BLaER1 (cell line): ENCODE measurements around the gene SAA4.
A peak's percentile ranks its signal among the peaks of the same experiment; 100 is the strongest.
"Not testable (repeated sequence)": the region's sequence is repeated elsewhere in the genome, so short reads cannot be mapped to it uniquely, and the experiment has no call there.

ENCODE experiments used
- H3K27ac ChIP-seq: shearing (Covaris generic); formaldehyde crosslinking; 2 replicates; pipeline ENCODE4 v1.8.1; 2022
- H3K27me3 ChIP-seq: shearing (Covaris generic); formaldehyde crosslinking; 2 replicates; pipeline ENCODE4 v1.8.1; 2022
- H3K36me3 ChIP-seq: shearing (Covaris generic); formaldehyde crosslinking; 2 replicates; pipeline ENCODE4 v1.8.1; 2022
- H3K4me1 ChIP-seq: shearing (Covaris generic); formaldehyde crosslinking; 2 replicates; pipeline ENCODE4 v1.8.1; 2022
- H3K4me2 ChIP-seq: shearing (Covaris generic); formaldehyde crosslinking; 2 replicates; pipeline ENCODE4 v1.8.1; 2022
- H3K4me3 ChIP-seq: shearing (Covaris generic); formaldehyde crosslinking; 2 replicates; pipeline ENCODE4 v1.8.1; 2022
- H3K9ac ChIP-seq: shearing (Covaris generic); formaldehyde crosslinking; 2 replicates; pipeline ENCODE4 v1.8.1; 2022
- H3K9me3 ChIP-seq: shearing (Covaris generic); formaldehyde crosslinking; 2 replicates; pipeline ENCODE4 v1.8.1; 2022
- H4K20me1 ChIP-seq: shearing (Covaris generic); formaldehyde crosslinking; 2 replicates; pipeline ENCODE4 v1.8.1; 2022
- Cebpa-rat ChIP-seq: shearing (Covaris generic); IDR thresholded peaks from 2 replicates; pipeline ENCODE4 v1.8.1; 2022

SAA4 gene, protein sequence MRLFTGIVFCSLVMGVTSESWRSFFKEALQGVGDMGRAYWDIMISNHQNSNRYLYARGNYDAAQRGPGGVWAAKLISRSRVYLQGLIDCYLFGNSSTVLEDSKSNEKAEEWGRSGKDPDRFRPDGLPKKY

DNA sequence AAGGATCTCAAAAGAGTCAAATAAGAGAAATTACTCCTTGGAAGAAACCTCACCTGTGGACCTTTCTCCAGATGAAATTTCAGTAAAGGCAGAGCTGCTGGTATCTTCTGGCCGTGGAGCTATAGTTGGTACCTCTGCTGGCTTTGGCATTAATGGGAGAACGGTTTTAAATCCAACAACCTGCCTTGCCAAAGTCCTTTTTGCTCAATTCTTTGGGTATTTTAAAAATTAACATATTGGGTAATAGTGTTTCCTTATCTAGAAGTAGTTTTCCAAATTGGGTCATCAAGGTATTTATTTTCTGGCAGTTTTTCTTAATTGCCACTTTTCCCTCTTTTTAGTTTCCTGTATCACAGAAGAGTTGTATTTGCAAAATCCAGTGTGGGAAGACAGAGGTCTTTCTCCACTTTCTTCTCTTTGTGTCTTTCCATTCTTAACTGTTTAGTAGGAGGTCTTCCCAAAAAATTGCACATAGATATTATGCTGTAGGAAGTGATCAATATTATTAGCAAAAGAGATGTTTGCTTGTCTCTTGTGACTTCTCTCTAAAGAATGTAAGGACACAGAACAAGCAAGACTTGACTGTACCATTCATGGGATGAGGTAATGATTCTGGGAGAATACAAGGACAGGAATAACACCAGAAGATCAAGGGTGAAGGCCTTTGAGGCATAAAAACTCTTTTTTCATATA lies at the start of gene SAA4:
Gene SAA4, minus strand, starts transcription at position 139 of the 693 bp plus-strand sequence. CDS start 876 bp downstream, outside the sequence.
- Histone ChIP-seq H3K4me3 (no peak within 1 kb of the TSS), H4K20me1 (no peaks in the 10 kb centered on the region), H3K36me3 (no peaks in the 10 kb centered on the region), H3K9me3 (0 out of 2 replicates have a peak, but pooled peaks cover 5% of the 10 kb centered on the region), H3K27me3 (no peaks in the 10 kb centered on the region), H3K27ac (no peak within 1 kb of the TSS), H3K4me1 (peaks cover 7% of the 10 kb centered on the region), H3K4me2 (peak within 1 kb of the TSS; percentile 5; the same call in 1 of the 2 replicates), H3K9ac (no peak within 1 kb of the TSS)
- no peak for TF ChIP-seq Cebpa-rat

DNA sequence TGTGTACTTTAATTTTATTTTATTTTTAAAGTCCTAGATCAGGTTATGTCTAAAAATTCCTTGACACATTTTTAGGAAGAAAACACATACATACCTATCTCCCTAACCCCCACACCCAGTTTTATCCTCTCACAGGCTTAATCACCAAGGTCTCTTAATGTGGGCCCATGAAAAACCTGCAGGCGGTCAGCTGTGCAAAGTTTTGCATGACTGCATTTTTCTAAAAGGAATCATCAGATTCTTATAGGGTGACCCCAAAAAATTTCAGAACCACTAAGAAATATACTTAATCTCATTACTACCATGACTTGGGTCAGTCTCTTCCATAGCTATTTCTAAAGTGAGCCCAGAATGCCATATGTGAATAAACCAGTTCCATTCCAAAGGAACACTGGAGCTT lies 49.2 kb upstream of the SAA4 start:
- Histone ChIP-seq H3K4me1 (no peaks in the 10 kb centered on the region), H3K36me3 (peaks cover 92% of the 10 kb centered on the region)
- TF ChIP-seq Cebpa-rat: no peak

DNA sequence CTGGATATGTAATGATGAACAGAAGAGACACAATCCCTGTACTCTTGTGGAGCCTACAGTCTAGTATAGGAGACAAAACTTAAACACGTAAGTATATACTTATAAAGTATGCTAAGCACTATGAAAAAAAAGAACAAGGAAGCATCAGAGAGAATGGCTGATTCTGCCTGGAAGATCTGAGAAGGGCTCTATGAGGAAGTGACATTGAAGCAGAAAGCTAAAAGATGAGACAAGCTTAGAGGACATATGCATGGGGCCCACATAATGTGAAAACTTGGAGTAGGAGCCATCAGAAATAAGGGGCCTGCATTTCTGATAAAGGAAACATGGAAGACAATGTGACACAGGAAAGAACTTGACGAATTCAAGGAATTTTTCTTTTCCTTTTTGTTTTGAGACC lies 46.0 kb upstream of the SAA4 start:
- Histone ChIP-seq H3K4me1 (no peaks in the 10 kb centered on the region), H3K36me3 (peaks cover 96% of the 10 kb centered on the region), H3K4me2 (no peak overlapping the region), H3K9me3 (no peaks in the 10 kb centered on the region), H3K4me3 (no peak overlapping the region), H3K27ac (no peak overlapping the region), H4K20me1 (no peaks in the 10 kb centered on the region), H3K27me3 (no peaks in the 10 kb centered on the region), H3K9ac (no peak overlapping the region)
- TF ChIP-seq Cebpa-rat: no peak

More for the DNA sequence above, 49.2 kb upstream of the SAA4 start:
- Histone ChIP-seq H3K27me3 (no peaks in the 10 kb centered on the region), H3K27ac (no peak overlapping the region), H3K9me3 (no peaks in the 10 kb centered on the region), H3K4me2 (no peak overlapping the region), H3K9ac (no peak overlapping the region), H4K20me1 (no peaks in the 10 kb centered on the region), H3K4me3 (no peak overlapping the region)

DNA sequence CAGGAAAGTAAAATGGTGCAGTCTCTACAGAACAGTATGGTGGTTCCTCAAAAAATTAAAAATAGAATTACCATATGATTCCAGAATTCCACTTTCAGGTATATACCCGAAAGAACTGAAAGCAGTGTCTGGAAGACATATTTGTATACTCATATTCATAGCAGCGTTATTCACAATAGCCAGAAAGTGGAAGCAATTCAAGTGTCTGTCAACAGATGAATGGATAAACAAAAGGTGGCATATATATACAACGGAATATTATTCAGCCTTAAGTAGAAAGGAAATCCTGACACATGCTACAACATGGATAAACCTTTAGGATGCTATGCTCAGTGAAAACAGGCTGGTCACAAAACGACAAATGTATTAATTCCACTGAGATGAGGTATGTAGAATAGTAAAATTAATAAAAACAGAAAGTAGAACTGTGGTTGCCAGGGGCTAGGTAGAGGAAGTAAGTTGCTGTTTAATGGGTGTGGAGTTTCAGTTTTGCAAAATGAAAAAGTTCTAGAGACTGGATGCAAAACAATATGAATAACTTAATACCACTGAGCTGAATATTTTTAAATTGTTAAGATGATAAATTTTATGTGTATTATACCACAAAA lies 43.9 kb upstream of the SAA4 start:
- Histone ChIP-seq H3K4me2 (no peak overlapping the region), H3K9ac (no peak overlapping the region), H3K4me3 (no peak overlapping the region), H3K4me1 (no peaks in the 10 kb centered on the region), H3K36me3 (peaks cover 90% of the 10 kb centered on the region), H3K9me3 (peaks cover 7% of the 10 kb centered on the region), H3K27ac (no peak overlapping the region), H4K20me1 (no peaks in the 10 kb centered on the region), H3K27me3 (no peaks in the 10 kb centered on the region)
- no peak for TF ChIP-seq Cebpa-rat

DNA sequence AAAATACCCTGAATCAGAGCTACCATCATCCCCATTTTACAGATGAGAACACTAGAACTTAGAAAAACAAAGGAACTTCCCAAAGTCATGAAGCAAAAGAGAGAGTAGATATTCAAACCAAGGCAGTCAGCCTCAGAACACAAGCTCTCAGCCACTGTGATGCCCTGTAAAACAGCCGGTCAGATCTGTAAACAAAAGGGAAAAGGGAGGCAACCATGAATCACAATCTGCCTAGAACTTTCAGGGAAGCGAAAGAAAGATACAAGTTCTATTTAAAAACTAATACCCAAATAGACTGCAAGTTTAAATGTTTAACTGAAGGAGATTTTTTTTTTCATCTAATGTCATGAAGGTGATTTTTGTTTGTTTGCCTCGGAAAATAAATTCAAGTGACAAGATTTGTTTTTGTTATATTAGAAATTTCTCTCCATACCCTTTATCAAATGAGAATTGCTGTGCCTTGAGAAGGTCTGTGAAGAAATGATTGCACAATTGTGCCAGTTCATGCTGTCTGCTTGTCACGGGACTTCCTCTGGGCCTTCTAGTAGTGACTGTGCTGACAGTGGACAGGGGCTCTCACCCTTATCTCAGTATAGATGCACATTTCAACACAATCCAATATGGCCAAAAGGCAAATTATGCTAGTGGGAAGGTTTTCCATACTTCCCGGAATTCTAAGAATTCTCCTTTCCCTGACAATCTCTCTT lies 41.1 kb upstream of the SAA4 start:
- Histone ChIP-seq H3K4me2 (no peak overlapping the region), H4K20me1 (no peaks in the 10 kb centered on the region), H3K9ac (no peak overlapping the region), H3K9me3 (peaks cover 7% of the 10 kb centered on the region), H3K4me1 (no peaks in the 10 kb centered on the region), H3K27me3 (no peaks in the 10 kb centered on the region), H3K27ac (no peak overlapping the region), H3K4me3 (no peak overlapping the region), H3K36me3 (peaks cover 63% of the 10 kb centered on the region)
- no peak for TF ChIP-seq Cebpa-rat

DNA sequence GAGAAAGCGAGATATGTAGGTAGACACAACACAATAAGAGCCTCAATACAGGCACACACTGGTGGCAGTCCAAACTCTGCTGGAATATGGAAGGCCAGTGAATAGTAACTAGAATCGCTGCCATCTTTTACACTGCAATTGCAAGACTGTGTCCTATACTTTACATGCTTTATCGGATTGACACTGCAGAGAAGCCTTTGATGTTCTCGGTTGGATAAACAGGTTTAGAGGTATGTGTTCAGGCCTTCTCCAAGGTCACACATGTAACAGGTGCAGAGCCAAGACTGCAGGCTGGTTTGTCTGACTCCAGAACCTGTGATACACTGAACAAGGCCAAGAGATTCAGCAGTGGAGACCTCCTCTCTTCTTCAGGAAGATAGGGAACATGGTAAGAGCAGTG lies 34.6 kb upstream of the SAA4 start:
- H3K4me2 ChIP-seq: no peak overlapping the region
- H3K4me3 ChIP-seq: no peak overlapping the region
- H3K36me3 ChIP-seq: peaks cover 3% of the 10 kb centered on the region
- H3K4me1 ChIP-seq: no peaks in the 10 kb centered on the region
- H3K27ac ChIP-seq: no peak overlapping the region
- no peaks in the 10 kb centered on the region for H4K20me1 ChIP-seq
- H3K9ac ChIP-seq: no peak overlapping the region
- no peaks in the 10 kb centered on the region for H3K27me3 ChIP-seq
- no peak for TF ChIP-seq Cebpa-rat
- H3K9me3 ChIP-seq: peaks cover 4% of the 10 kb centered on the region

DNA sequence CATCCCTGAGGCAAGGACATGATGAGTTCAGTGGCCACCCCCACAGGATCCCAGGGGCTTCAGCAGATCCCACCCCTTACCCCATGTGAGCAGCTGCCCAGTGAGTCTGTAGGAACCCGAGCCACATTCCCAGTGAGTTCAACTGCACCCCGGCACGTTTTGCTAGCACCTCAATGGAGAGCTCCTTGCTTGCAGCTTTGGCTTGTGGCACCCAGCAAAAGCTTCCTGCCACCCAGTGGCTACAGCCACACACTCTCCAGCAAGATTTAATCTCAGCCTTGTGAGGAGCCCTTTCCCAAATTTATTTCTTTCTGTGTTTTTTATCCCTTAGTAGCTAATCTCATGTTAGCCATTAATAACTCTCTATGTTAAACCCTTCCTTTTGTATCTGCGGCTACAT lies 33.5 kb upstream of the SAA4 start:
- no peak overlapping the region for H3K4me3 ChIP-seq
- H3K4me1 ChIP-seq: peaks cover 6% of the 10 kb centered on the region
- no peak overlapping the region for H3K9ac ChIP-seq
- H3K36me3 ChIP-seq: no peaks in the 10 kb centered on the region
- no peak for TF ChIP-seq Cebpa-rat
- no peaks in the 10 kb centered on the region for H4K20me1 ChIP-seq
- H3K27me3 ChIP-seq: no peaks in the 10 kb centered on the region
- no peak overlapping the region for H3K27ac ChIP-seq
- no peaks in the 10 kb centered on the region for H3K9me3 ChIP-seq
- no peak overlapping the region for H3K4me2 ChIP-seq

DNA sequence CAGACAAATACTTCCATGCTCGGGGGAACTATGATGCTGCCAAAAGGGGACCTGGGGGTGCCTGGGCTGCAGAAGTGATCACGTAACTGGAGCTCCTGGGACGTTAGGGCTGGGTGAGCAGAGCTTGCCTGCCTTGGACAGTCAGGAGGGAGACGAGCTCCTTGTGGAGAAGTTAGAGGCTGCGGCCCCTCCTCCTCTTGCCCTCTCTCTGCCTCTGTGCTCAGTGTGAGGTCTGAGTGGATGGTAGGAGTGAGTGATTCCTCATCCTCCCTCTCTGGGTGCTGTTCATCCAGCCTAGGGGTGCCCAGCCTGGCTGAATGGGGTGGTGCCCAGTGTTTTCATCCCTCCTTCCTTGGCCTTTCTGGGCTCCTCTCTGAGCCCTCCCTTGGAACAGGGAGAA lies 32.6 kb upstream of the SAA4 start:
- H3K36me3 ChIP-seq, H3K4me2 ChIP-seq, H3K9ac ChIP-seq: not testable (repeated sequence)

DNA sequence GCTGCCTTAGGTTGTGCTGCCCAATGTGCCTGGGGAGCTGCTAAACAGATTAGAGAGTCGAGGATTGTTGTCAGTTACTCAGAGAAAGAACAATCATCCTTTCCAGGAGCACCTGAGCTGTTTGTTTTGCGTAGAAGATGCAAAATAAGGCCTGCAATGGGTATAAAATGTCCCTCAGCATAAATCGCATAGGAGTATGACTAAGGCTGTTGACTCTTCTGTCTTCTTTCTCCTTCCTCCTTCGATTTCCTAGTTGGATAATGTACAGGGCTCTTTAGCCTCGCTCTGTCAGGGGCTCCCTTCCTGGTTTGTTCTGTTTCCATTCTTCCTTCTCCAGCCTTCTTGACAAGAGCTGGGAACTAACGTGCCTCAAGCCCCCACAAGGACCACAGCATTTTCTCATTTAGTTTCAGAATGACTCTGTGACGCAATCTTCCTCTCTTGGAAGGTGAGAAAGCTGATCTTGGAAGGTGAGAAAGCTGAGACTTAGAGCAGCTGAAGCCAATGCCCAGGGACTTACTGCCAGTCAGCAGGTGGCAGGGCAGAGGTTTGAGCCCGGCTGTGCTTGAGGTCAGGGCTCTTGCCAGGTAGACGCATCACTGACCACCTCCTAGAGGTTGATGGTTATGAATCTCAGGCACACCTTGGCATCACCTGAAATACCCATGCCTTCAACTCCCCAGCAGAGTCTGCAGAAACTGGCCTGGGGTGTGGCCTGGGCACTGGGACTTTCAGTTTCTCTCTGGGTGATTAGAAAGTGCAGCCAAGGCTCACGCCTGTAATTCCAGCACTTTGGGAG lies 30.9 kb upstream of the SAA4 start:
- H3K9me3 ChIP-seq, H3K4me2 ChIP-seq, H3K4me3 ChIP-seq, H3K27ac ChIP-seq, H3K4me1 ChIP-seq, H3K27me3 ChIP-seq, H4K20me1 ChIP-seq, H3K36me3 ChIP-seq, H3K9ac ChIP-seq: not testable (repeated sequence)

More for the DNA sequence above, 32.6 kb upstream of the SAA4 start:
- not testable (repeated sequence) for H3K4me1 ChIP-seq, H3K27me3 ChIP-seq, H4K20me1 ChIP-seq, H3K9me3 ChIP-seq, H3K27ac ChIP-seq, H3K4me3 ChIP-seq
